ENCODE results near the gene EXD3. TPM values are rescaled to one million over a fixed set of nuclear protein-coding genes. Genes with fewer than 3 reads are reported as not detected.

Gene EXD3
- total and polyA plus RNA-seq, 9 of the 15 experiments (the other 6 are each of a cell fraction or from before 2014, with no cell fraction given): 0.29 to 12.5 (median 3.9) TPM

DNA sequence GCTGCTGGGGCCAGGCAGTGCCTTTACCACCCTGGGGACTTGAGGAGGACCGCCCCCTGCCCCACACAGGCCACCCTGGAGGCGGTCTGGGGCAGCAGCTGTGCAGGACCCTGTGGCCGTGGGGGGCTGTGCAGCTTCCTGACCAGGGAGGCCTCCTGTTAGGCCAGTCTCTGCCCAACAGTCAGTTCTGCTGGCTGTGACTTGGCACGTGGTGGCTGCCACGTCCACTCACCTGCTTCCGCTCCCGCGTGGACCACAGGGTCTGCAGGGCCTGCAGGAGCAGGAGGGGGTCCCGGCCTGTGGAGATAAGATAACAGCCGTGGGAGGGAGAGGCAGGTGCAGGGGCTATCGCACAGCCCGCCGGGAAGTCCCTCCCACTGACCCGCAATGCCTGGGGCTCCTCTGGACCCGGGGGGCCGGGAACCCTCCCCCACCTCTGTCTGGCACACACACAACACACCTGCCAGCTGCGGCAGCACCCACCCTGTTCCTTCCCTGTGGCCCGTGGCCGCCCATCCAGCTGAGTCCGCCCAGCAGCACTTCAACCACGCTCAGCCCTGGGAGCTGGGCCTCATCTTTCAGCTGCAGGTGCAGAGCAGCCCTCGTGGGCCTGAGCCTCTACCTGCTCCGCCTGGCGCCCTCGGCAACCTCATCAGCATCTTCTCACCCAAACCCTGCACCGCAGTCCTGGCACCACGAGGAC, 39.7 kb downstream of the EXD3 start:
- no peak overlapping the region; the same call in 2 of the 3 replicates for H3K27ac ChIP-seq (ENCODE audit: extremely low read depth, low read depth, low read length)
- WGBS (ENCODE audit: insufficient coverage, low coverage, missing lambda C conversion rate): 23% methylated on average over 23 of the region's 27 CpGs
- CTCF ChIA-PET (ENCODE audit: low intra/inter-chr PET ratio): no interaction called here
- no peak overlapping the region for H3K4me3 ChIP-seq
- intact Hi-C loops (cut with micrococcal nuclease) (no loop called here), in situ Hi-C loops (cut with MboI) (no loop called here)
- ATAC-seq (peak; percentile 71), FAIRE-seq (no peak), DNase-seq (ENCODE audit: extremely low read depth in 1 of 4, low spot score in 3 of 4) (peak; percentile 67 to 88 (median 76))
- H3K4me1 ChIP-seq (replicated peaks in 1 of 2; ENCODE audit: control insufficient read depth in 2 of 2, insufficient read depth in 2 of 2, low read length in 2 of 2): peaks cover 8 to 44% of the 10 kb centered on the region in 2 experiments; a peak in 4 of 5 replicates
- H3K4me2 ChIP-seq (ENCODE audit: insufficient read depth, low read length): no peak overlapping the region; the same call in 1 of the 2 replicates
- no TSS peak for BruUV-seq (replicated peaks)
- H3K79me2 ChIP-seq (ENCODE audit: control insufficient read depth, insufficient read depth, low read length): no peaks in the 10 kb centered on the region
- peaks cover 8% of the 10 kb centered on the region for H3K9me3 ChIP-seq (replicated peaks; ENCODE audit: control insufficient read depth, insufficient read depth, low read depth, low read length)
- no peaks in the 10 kb centered on the region for H4K20me1 ChIP-seq (replicated peaks; ENCODE audit: control insufficient read depth, insufficient read depth, low read length)
- POLR2A ChIA-PET: interaction anchor here (0.6 kb wide), 1 partner anchor 12 kb away, joined by 3 read pairs; no protein-coding TSS in a partner anchor
- H3K27me3 ChIP-seq (ENCODE audit: control insufficient read depth in 2 of 2, insufficient read depth in 2 of 2, low read length in 2 of 2): no peaks in the 10 kb centered on the region
- peak overlapping the region in 1 of 2 experiments; percentile 19; a peak in 2 of 4 replicates for H3K9ac ChIP-seq (ENCODE audit: insufficient read depth in 1 of 2, low read depth in 2 of 2, low read length in 2 of 2)
- H3K9me1 ChIP-seq (ENCODE audit: control insufficient read depth, insufficient read depth, low read length): no peaks in the 10 kb centered on the region
- no peak overlapping the region for H2AFZ ChIP-seq (ENCODE audit: low read depth, low read length)
- no peaks in the 10 kb centered on the region for H3K36me3 ChIP-seq (ENCODE audit: control insufficient read depth, insufficient read depth, low read length)
- TF ChIP-seq NEUROD1 (IDR thresholded peaks at IDR 0.05; ENCODE audit: borderline replicate concordance, low read depth, low read length, partially characterized antibody) (no peak), AFF4 (CRISPR knock-in tag; IDR thresholded peaks at IDR 0.05) (no peak), ILK (tag; IDR thresholded peaks at IDR 0.05; ENCODE audit: borderline replicate concordance, low read depth) (no peak), JUNB (CRISPR knock-in tag; conservative IDR thresholded peaks at IDR 0.05) (no peak), CBFB (CRISPR knock-in tag; IDR thresholded peaks at IDR 0.05) (no peak), ZBED1 (IDR thresholded peaks at IDR 0.05) (no peak), ETS2 (tag; IDR thresholded peaks at IDR 0.05; ENCODE audit: borderline replicate concordance, poor library complexity, severe bottlenecking) (no peak), MYBL2 (IDR thresholded peaks at IDR 0.05; ENCODE audit: low read depth) (no peak), MYBL2 (CRISPR knock-in tag; IDR thresholded peaks at IDR 0.05; ENCODE audit: borderline replicate concordance) (no peak), POLR2AphosphoS2 (IDR thresholded peaks at IDR 0.05; ENCODE audit: low read length) (no peak)
- TF ChIP-seq, protein P1, sequence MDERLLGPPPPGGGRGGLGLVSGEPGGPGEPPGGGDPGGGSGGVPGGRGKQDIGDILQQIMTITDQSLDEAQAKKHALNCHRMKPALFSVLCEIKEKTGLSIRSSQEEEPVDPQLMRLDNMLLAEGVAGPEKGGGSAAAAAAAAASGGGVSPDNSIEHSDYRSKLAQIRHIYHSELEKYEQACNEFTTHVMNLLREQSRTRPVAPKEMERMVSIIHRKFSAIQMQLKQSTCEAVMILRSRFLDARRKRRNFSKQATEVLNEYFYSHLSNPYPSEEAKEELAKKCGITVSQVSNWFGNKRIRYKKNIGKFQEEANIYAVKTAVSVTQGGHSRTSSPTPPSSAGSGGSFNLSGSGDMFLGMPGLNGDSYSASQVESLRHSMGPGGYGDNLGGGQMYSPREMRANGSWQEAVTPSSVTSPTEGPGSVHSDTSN (CRISPR knock-in tag; IDR thresholded peaks at IDR 0.05; ENCODE audit: low read depth): no peak
- TF ChIP-seq, protein P1 (tag; conservative IDR thresholded peaks at IDR 0.05; ENCODE audit: low read depth): no peak
- TF ChIP-seq, protein P2, sequence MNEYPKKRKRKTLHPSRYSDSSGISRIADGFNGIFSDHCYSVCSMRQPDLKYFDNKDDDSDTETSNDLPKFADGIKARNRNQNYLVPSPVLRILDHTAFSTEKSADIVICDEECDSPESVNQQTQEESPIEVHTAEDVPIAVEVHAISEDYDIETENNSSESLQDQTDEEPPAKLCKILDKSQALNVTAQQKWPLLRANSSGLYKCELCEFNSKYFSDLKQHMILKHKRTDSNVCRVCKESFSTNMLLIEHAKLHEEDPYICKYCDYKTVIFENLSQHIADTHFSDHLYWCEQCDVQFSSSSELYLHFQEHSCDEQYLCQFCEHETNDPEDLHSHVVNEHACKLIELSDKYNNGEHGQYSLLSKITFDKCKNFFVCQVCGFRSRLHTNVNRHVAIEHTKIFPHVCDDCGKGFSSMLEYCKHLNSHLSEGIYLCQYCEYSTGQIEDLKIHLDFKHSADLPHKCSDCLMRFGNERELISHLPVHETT (CRISPR knock-in tag; conservative IDR thresholded peaks at IDR 0.05 in 1 of 2, IDR thresholded peaks at IDR 0.05 in 1 of 2): no peak
